ENCODE results near the gene SF3A1.

DNA sequence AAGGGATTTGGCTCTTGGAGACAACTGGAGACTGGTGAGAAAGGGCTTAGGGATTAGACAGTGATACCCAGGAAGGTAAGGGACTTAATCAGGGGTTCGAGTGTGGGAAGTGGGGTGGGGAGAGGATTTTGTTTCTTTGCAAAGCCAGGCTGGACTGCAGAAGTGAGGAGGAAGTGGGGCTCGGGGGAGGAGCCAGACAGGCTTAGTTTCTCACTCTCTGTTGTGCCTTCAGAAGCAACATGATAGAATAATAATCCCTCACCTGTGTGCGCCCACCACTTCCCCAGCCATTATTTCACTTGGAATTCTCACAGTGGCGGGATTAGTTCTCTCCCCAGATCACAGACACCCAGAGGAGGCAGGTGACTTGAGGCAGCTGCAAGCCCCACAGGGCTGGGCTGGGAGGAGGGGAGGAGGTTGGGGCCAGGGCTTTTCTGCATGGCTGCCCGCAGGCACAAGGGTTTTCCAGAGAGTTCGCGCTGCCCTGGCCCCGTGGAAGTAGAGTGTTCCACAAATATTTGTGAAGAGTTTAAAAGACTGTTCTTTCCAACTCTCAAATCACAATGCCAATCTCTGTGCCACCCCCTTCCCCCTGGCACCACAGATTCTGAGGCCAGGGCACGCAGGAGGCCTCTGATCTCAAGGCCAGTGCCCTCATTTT lies 36.1 kb upstream of the SF3A1 start:
- TF ChIP-seq FOXK2 (IDR thresholded peaks at IDR 0.05) (no peak), SUZ12 (IDR thresholded peaks at IDR 0.05) (no peak), NFRKB (IDR thresholded peaks at IDR 0.05) (no peak), LEF1 (IDR thresholded peaks at IDR 0.05; ENCODE audit: borderline replicate concordance) (no peak), TARDBP (IDR thresholded peaks at IDR 0.05) (no peak), BHLHE40 (IDR thresholded peaks at IDR 0.05; ENCODE audit: borderline replicate concordance) (no peak), SP1 (IDR thresholded peaks at IDR 0.05) (no peak)
